T-cell (primary cell): ENCODE results near the gene CDH13. TPM values are rescaled to one million over a fixed set of nuclear protein-coding genes. Genes with fewer than 3 reads are reported as not detected.

Source experiments
- ATAC-seq, 4 experiments: fragments of 200-7000 bp in 3 of 4; fragments of 150-1000 bp in 1 of 4; cut with Tn5 transposase; replicated peaks in 1 of 4; 1 replicate in 3 of 4; 2 replicates in 1 of 4; pipeline ENCODE4 v1.10.0; 2021; ENCODE audit warnings: moderate library complexity in 3 of 4, mild to moderate bottlenecking in 2 of 4, moderate number of reproducible peaks in 1 of 4
- CTCF ChIA-PET, 2 donors: fragments of 300-600 bp; sonication (Branson Sonifier 250); formaldehyde crosslinking; loops; one replicate each; lab custom pipeline; 2022; ENCODE audit warnings: antibody characterized with exemption in 2 of 2; lab: Charles Lee
- POLR2A ChIA-PET, 2 donors: fragments of 300-600 bp; sonication (Branson Sonifier 250); formaldehyde crosslinking; loops; one replicate each; lab custom pipeline; 2022; ENCODE audit warnings: antibody characterized with exemption in 2 of 2; lab: Charles Lee
- DNase-seq, 35 experiments: peaks; one replicate each; pipeline versions ENCODE4 v3.0.0 to v3.0.0-alpha.2; 2013 to 2023
- H3K27ac ChIP-seq: one replicate; pipeline ENCODE4 v1.5.1; 2013; ENCODE audit warnings: low read length
- H3K27me3 ChIP-seq, 2 experiments: replicated peaks in 1 of 2; 1 replicate in 1 of 2; 2 replicates in 1 of 2; pipeline versions ENCODE4 v1.6.1 to v1.7.0; 2013; ENCODE audit warnings: low read length in 1 of 2, mixed read lengths in 1 of 2; ENCODE audit not compliant: control insufficient read depth in 2 of 2, insufficient read depth in 2 of 2; ENCODE audit errors: extremely low read depth in 1 of 2
- H3K36me3 ChIP-seq, 2 donors: 1 replicate in 1 of 2; 2 replicates in 1 of 2; pipeline versions ENCODE4 v1.6.1 to v1.7.0; 2013; ENCODE audit warnings: low read length in 1 of 2; ENCODE audit not compliant: control insufficient read depth in 2 of 2, insufficient read depth in 1 of 2; ENCODE audit errors: extremely low read depth in 1 of 2
- H3K4me1 ChIP-seq, 2 experiments: 1 replicate in 1 of 2; 2 replicates in 1 of 2; pipeline versions ENCODE4 v1.6.1 to v1.7.0; 2013; ENCODE audit warnings: low read length in 2 of 2, mixed read lengths in 1 of 2; ENCODE audit not compliant: insufficient read depth in 2 of 2, control insufficient read depth in 1 of 2; ENCODE audit errors: extremely low read depth in 1 of 2
- H3K4me3 ChIP-seq, 2 donors: 1 replicate in 1 of 2; 2 replicates in 1 of 2; pipeline versions ENCODE4 v1.5.1 to v1.7.0; 2013; ENCODE audit warnings: mild to moderate bottlenecking in 2 of 2, low read length in 1 of 2, moderate library complexity in 1 of 2; ENCODE audit not compliant: control insufficient read depth in 1 of 2; ENCODE audit errors: extremely low read depth in 1 of 2
- H3K9me3 ChIP-seq: 2 replicates; pipeline ENCODE4 v1.7.0; 2013
- H3K27ac Mint-ChIP-seq, 2 donors: one replicate each; pipeline ENCODE4 v1.8.0; 2020 to 2021; ENCODE audit warnings: mild to moderate bottlenecking in 2 of 2, mixed read lengths in 2 of 2
- H3K27me3 Mint-ChIP-seq, 2 donors: one replicate each; pipeline ENCODE4 v1.8.0; 2021 to 2022; ENCODE audit warnings: mixed read lengths in 2 of 2
- H3K36me3 Mint-ChIP-seq: one replicate; pipeline ENCODE4 v1.8.0; 2021; ENCODE audit warnings: mixed read lengths
- H3K4me1 Mint-ChIP-seq, 3 donors: one replicate each; pipeline ENCODE4 v1.8.0; 2020 to 2022; ENCODE audit warnings: mixed read lengths in 3 of 3, mild to moderate bottlenecking in 1 of 3
- H3K4me3 Mint-ChIP-seq, 3 donors: one replicate each; pipeline ENCODE4 v1.8.0; 2020 to 2022; ENCODE audit warnings: mild to moderate bottlenecking in 3 of 3, mixed read lengths in 3 of 3, moderate library complexity in 3 of 3
- H3K9me3 Mint-ChIP-seq, 3 donors: one replicate each; pipeline ENCODE4 v1.8.0; 2020 to 2022; ENCODE audit warnings: mixed read lengths in 3 of 3
- WGBS: methylation state at CpG from one replicate; pipeline ENCODE4 v1.1.5; 2013; ENCODE audit warnings: missing lambda C conversion rate; ENCODE audit not compliant: insufficient coverage; 5-methylcytosine and 5-hydroxymethylcytosine counted together
- total RNA-seq, 35 experiments: library from RNA in 6 of 35; stranded (reverse) in 6 of 35; fragments of 120-200 nt in 1 of 35; gene quantifications; one replicate each; pipeline versions ENCODE4 v1.2.1 to v1.2.4 and lab custom pipeline; 2013 to 2026

The CDH13 gene
- total RNA-seq, 5 donors from 2014 or later (not counting 1 experiment from before 2014, with no cell fraction given) = not detected

DNA sequence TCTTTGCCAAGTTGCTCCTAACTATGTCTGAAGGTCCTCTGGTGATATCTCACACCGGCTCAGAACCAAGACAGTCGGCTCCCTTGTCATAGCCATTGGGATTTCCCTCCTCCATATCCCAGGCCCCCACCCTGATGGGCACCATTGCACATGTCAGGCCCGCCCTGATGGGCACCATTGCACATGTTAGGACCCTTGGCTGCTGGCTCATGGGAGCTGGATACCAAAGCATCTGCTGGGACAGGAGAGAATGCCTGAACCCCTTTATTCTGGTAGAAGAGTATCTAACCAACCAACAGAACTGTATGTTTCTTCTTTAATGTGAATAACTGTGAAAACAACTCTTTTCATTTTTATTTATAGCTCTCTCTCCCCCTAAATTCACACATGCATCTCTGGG is 726.5 kb downstream of the CDH13 start:
- Histone ChIP-seq H3K27me3 (no peaks in the 10 kb centered on the region), H3K4me3 (no peak overlapping the region), H3K27ac (no peak overlapping the region), H3K4me1 (no peaks in the 10 kb centered on the region), H3K9me3 (no peaks in the 10 kb centered on the region), H3K36me3 (no peaks in the 10 kb centered on the region)
- ATAC-seq (no peak), DNase-seq (no peak)
- no peaks in the 10 kb centered on the region for H3K27me3 Mint-ChIP-seq
- H3K27ac Mint-ChIP-seq = no peak overlapping the region
- no peak overlapping the region for H3K4me3 Mint-ChIP-seq
- ChIA-PET POLR2A (no interaction called here), CTCF (interaction anchor here in 1 of 2 donors (0.5 kb wide), 1 partner anchor 19 kb away, joined by 3 read pairs; no protein-coding TSS in a partner anchor)
- WGBS = 62% methylated on average over 3 of the region's 3 CpGs
- H3K4me1 Mint-ChIP-seq = no peaks in the 10 kb centered on the region
- peaks cover 0 to 4% (median 0%) of the 10 kb centered on the region in 3 donors for H3K9me3 Mint-ChIP-seq
- H3K36me3 Mint-ChIP-seq = no peaks in the 10 kb centered on the region

DNA sequence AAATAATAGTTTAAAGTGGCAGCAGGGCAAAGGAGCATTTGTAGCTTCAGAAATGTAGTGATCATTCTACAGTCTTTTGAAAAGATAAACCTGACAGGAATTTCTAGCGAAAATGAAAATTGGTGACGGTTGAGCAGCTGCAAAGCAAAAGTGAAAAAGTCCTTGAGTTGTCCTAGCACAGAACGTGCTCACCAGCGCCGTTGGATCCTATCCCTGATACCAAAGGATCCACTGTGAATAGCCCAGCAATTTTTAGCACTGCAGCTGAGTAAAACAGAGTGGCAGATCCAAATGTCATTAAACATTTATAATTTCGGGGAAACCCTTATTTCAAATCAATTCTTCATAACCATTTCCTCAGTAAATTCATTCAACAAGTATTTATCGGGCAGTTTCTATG is 727.2 kb downstream of the CDH13 start:
- H3K27me3 ChIP-seq = no peaks in the 10 kb centered on the region
- Mint-ChIP-seq H3K36me3 (no peaks in the 10 kb centered on the region), H3K27me3 (no peaks in the 10 kb centered on the region), H3K9me3 (peaks cover 0 to 4% (median 0%) of the 10 kb centered on the region in 3 donors), H3K4me1 (no peaks in the 10 kb centered on the region), H3K4me3 (no peak overlapping the region), H3K27ac (no peak overlapping the region)
- no peaks in the 10 kb centered on the region for H3K36me3 ChIP-seq
- WGBS = 83% methylated on average over 5 of the region's 7 CpGs
- ATAC-seq (no peak), DNase-seq (no peak)
- no peaks in the 10 kb centered on the region for H3K9me3 ChIP-seq
- CTCF ChIA-PET = no interaction called here
- no peak overlapping the region for H3K4me3 ChIP-seq
- POLR2A ChIA-PET = no interaction called here
- no peaks in the 10 kb centered on the region for H3K4me1 ChIP-seq
- no peak overlapping the region for H3K27ac ChIP-seq

- no peaks in the 10 kb centered on the region for H3K4me1 ChIP-seq
- Mint-ChIP-seq H3K9me3 (peaks cover 0 to 4% (median 0%) of the 10 kb centered on the region in 3 donors), H3K4me3 (no peak overlapping the region), H3K27me3 (no peaks in the 10 kb centered on the region), H3K36me3 (no peaks in the 10 kb centered on the region), H3K27ac (no peak overlapping the region), H3K4me1 (no peaks in the 10 kb centered on the region)
- H3K27me3 ChIP-seq = no peaks in the 10 kb centered on the region
- H3K36me3 ChIP-seq = no peaks in the 10 kb centered on the region
- no peak overlapping the region for H3K27ac ChIP-seq
- no peak for ATAC-seq
- no peak for DNase-seq
- H3K4me3 ChIP-seq = no peak overlapping the region
- no peaks in the 10 kb centered on the region for H3K9me3 ChIP-seq
- ChIA-PET CTCF (no interaction called here), POLR2A (no interaction called here)
- WGBS = no CpG with 5 or more reads among the region's 8 CpGs
These were observed 728.9 kb downstream of the CDH13 start for GRCh38 chr16:83355570-83356218.

GRCh38 chr16:83356266-83356665 is 729.5 kb downstream of the CDH13 start:
- Mint-ChIP-seq H3K27ac (no peak overlapping the region), H3K27me3 (no peaks in the 10 kb centered on the region), H3K9me3 (peaks cover 0 to 4% (median 0%) of the 10 kb centered on the region in 3 donors), H3K4me3 (no peak overlapping the region), H3K36me3 (no peaks in the 10 kb centered on the region), H3K4me1 (no peaks in the 10 kb centered on the region)
- no peaks in the 10 kb centered on the region for H3K9me3 ChIP-seq
- DNase-seq (peak in 1 of 35 experiments; percentile 31), ATAC-seq (peak in 1 of 4 experiments; percentile 24)
- no peaks in the 10 kb centered on the region for H3K36me3 ChIP-seq
- WGBS = no CpG with 5 or more reads among the region's 4 CpGs
- no peak overlapping the region for H3K4me3 ChIP-seq
- H3K27me3 ChIP-seq = no peaks in the 10 kb centered on the region
- no peak overlapping the region for H3K27ac ChIP-seq
- ChIA-PET POLR2A (no interaction called here), CTCF (no interaction called here)
- H3K4me1 ChIP-seq = no peaks in the 10 kb centered on the region

GRCh38 chr16:83356986-83357385 is 730.2 kb downstream of the CDH13 start:
- no peak overlapping the region for H3K4me3 Mint-ChIP-seq
- H3K27me3 Mint-ChIP-seq = no peaks in the 10 kb centered on the region
- ChIA-PET CTCF (interaction anchor here in 1 of 2 donors (0.8 kb wide), 1 partner anchor 1093 kb away, joined by 3 read pairs; no protein-coding TSS in a partner anchor), POLR2A (no interaction called here)
- H3K4me1 Mint-ChIP-seq = no peaks in the 10 kb centered on the region
- no peaks in the 10 kb centered on the region for H3K27me3 ChIP-seq
- no peaks in the 10 kb centered on the region for H3K4me1 ChIP-seq
- H3K27ac ChIP-seq = no peak overlapping the region
- H3K27ac Mint-ChIP-seq = no peak overlapping the region
- no peaks in the 10 kb centered on the region for H3K9me3 ChIP-seq
- no peaks in the 10 kb centered on the region for H3K36me3 ChIP-seq
- H3K36me3 Mint-ChIP-seq = no peaks in the 10 kb centered on the region
- no peak for DNase-seq
- 100% methylated on average over 1 of the region's 4 CpGs for WGBS
- peaks cover 0 to 4% (median 0%) of the 10 kb centered on the region in 3 donors for H3K9me3 Mint-ChIP-seq
- no peak for ATAC-seq
- H3K4me3 ChIP-seq = no peak overlapping the region

DNA sequence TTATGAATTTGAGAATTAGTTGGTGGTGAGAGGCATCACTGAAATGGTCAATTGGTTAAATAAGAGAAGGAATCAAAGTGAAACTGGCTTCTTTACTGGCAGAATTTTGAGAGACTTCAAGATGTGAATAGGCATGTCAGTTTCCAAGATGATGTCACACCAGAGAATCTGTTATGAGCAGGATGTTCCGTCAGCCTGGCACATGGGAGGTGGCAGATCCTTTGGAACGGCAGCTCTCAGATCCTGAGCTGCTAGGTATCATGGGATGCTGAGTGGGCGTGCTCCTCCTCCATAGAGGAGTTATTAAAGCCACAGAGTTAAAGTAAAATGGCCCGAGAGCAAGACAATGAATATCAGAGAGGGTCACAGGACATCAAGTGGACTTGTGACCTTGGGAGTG is 736.8 kb downstream of the CDH13 start:
- H3K4me3 Mint-ChIP-seq = no peak overlapping the region

More for the DNA sequence above, 736.8 kb downstream of the CDH13 start:
- DNase-seq (no peak), ATAC-seq (no peak)
- Histone ChIP-seq H3K4me3 (no peak overlapping the region), H3K27ac (no peak overlapping the region), H3K4me1 (no peaks in the 10 kb centered on the region), H3K36me3 (no peaks in the 10 kb centered on the region), H3K9me3 (no peaks in the 10 kb centered on the region), H3K27me3 (no peaks in the 10 kb centered on the region)
- H3K4me1 Mint-ChIP-seq = no peaks in the 10 kb centered on the region
- 61% methylated on average over 3 of the region's 4 CpGs for WGBS
- ChIA-PET POLR2A (no interaction called here), CTCF (no interaction called here)
- peaks cover 0 to 4% (median 0%) of the 10 kb centered on the region in 3 donors for H3K9me3 Mint-ChIP-seq
- H3K27me3 Mint-ChIP-seq = peaks cover 0 to 3% of the 10 kb centered on the region in 2 donors
- no peak overlapping the region for H3K27ac Mint-ChIP-seq
- no peaks in the 10 kb centered on the region for H3K36me3 Mint-ChIP-seq
